HTR-8/SVneo (cell line): ENCODE data around the gene PLIN4.

Source experiments
- DNase-seq: peaks from one replicate; pipeline ENCODE4 v3.0.0; 2011; ENCODE audit warnings: low spot score, mixed read lengths; ENCODE audit not compliant: insufficient read length
- FAIRE-seq: peaks from 2 replicates; lab custom pipeline; 2011; peaks lifted over from hg19 to GRCh38; lab: Jason Lieb, UNC

Gene PLIN4

DNA sequence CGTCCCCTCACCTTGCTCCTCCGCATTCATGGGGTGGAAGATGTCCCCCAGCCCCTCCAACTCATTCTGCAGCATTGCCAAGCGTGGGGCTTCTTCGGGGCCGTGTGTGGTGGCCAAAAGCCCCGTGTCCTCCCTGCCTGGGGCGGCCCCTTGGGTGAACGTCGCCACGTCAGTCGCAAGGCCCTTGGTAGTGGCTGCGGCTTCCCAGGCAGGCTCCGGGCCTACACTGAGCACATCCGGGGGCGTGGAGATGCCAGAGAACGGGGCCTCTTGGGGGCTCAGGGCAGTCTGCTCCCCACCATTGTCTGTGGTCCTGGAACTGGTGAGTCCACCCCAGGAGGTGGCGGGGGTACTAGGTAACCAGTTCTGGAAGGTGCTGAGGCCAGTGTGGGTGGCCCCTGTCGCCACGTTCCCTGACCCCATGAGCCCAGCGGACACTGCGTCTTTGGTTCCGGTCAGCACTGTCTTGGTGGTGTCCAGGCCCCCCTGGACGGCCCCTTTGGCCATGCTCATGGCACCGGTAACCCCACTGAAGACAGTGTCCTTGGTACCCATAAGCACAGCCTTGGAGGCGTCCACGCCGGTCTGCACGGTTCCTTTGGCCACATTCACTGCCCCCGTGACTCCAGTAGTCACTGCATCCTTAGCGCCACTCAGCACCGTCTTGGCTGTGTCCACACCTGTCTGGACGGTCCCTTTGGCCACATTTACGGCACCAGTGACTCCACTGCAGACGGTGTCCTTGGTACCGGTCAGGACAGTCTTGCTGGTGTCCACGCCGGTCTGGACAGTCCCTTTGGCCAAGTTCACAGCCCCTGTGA is 7.6 kb downstream of the PLIN4 start:
- FAIRE-seq = no peak
- DNase-seq = no peak

DNA sequence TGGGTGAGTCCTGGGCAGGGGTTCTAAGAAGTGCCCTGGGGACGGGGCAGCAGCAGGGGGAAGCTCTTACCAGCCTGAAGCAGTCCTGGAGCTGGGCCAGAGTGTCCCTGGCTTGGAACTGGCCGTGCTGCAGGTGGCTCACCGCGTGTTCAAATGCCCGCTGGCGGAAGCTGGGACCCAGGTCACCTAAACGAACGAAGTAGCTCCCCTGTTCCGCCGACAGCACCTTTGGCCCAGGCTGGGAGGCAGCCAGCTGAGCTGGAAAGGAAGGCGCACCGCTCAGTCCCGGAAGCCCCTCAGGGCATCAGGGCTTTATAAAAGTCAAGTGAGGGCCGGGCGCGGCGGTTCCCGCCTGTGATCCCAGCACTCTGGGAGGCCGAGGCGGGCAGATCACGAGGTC is 9.6 kb downstream of the PLIN4 start:
- FAIRE-seq (no peak), DNase-seq (no peak)

DNA sequence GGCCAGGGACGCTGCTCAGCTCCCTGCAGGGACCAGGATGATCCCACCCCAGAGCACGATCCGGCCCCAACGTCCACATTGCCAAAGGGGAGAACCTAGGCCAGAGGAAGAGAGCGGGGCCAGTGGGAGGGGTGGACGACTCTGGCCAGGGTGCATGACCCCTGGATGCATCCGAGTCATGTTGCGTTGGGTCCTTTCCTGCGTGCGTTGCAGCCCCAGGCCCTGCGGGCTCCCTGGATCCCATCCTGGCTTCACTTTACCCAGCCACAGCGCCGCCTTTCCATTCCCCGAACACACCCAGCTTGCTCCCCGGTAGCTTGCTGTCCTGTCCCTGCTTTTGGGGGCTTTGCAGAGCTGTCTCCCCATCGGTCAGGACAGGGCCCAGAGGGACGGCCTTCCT is 10.5 kb downstream of the PLIN4 start:
- no peak for FAIRE-seq
- no peak for DNase-seq

DNA sequence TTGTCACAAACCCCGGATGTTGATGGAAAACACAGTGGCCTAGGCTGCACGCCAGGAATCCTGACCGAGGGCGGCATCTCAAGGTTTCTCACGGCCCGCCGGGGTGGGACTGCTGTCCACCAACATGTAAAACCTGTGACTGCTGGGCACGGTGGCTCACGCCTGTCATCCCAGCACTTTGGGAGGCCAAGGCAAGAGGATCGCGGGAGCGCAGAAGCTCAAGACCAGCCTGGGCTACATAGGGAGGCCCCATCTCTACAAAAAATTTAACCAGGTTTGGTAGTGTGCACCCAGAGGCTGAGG is 11.2 kb downstream of the PLIN4 start:
- FAIRE-seq (no peak), DNase-seq (no peak)

DNA sequence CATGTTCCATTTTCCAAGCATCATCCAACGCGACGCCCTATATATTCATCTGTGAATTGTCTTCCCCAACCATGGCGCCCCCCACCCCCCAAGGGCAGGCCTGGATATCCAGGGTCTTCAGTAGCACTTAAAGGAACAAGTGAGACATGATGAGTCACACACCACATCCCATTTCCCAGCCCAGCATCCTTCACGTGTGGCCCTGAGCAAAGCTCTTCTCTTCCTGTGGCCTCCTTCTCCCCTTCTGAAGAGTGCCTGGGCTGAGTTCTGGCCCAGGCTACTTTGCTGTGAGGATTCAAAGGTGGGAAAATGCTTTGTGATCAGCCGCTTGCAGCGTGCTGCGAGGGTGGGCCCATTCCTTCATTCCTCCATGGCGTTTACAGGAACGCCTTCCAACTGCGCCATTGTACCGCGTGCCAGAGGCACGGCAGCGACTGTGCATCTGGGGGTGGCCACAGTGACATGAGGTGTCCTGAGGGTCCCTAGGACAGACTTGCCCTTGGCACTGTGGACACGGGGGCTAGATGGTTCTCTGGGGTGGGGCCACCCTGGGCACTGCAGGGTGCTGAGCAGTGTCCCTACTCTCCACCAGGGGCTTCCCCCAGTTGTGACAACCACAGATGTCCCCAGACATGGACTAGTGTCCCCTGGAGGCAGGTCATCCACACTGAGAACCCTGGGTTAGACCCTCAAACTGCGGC is 11.7 kb downstream of the PLIN4 start:
- FAIRE-seq = no peak
- DNase-seq = peak; percentile 41

DNA sequence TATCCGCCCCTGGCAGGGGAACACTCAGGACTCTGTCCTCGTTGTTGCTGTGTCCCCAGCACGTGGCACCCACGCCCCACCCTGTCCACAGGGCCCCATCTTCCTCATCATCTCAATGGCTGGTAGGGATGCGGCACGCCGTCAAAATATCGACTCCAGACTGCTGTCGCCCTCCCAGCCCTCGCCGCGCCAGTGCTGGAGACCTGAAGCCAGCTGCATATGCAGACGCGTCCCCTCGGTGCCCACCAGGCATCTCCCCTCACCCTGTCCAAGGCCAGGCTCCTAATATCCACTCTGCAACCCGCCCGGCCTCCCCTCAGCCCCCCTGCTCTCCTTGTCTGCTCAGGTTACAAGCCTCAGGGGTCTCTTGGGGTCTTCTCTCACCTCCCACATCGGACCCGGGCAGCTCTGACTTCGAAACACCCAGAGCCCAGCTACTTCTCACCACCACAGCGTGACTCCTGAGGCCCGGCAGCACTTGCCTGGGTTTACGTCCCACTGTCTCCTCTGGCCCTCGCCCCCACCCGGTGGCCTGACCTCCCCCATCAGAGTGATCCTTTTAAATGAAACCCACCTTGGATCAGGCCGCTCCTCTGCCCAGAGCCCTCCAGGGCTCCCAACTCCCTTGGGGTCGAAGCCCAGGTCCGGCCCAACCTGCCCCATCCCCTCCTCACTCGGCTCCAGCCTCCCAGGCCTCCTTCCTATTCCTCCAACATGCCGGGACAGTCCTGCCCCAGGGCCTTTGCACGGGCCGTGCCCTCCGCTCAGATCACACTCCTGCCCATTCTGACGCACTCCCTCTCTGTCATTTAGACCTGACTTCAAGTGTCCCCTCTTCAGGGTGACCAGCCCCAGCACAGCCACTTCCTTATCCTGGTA is 12.5 kb downstream of the PLIN4 start:
- no peak for DNase-seq
- no peak for FAIRE-seq

DNA sequence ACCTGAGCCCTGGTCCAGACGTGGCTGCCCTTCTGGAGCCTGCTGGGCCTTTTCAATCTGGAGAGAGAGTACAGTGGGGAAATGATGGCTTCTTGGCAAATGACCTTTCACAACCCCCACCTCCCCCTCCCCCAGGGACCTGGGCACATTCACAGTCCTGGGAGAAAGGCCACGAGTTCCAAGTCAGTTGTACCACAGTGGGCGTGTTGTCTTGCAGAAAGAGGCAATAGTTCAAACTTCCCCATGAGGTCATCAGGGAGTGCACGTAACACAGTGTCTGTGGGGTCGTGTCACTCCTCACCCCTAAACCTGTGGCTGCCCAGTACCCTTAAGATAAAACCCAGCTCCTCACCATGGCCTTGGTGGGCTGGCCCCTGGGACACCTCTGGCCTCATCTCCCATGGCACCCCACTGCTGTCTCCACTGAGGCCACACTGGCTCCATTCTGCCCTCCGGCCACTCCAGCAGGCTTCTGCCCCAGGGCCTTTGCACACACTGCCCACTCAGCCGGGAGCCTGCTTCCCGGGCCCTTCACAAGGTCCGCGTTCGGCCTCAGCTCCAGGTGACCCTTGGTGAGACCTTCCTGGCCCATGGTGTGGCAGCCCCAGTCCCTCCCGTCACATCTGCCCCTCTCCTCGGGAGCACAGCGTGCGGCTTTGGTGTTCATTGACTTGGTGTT is 13.3 kb downstream of the PLIN4 start:
- DNase-seq (no peak), FAIRE-seq (no peak)

DNA sequence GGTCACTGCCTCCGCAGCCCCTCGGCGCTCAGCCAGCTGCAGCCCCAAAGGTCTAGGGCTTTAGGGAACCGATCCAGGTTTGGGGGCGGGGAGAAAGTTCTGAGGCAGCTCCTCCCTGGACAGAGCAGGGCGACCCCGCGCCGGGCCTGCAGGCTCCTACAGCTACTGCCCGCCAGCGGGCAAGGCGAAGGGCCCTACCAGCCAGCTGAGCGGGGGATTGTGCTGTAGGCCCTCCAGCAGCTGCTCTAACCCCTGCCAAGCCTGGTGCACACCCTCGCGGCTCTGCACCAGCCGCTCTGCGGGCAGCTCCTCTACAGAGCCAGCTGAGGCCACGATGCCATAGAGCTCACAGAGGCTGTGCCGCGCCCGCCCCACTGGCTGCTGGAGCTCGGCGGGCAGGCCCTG is 14.0 kb downstream of the PLIN4 start:
- FAIRE-seq (no peak), DNase-seq (no peak)

DNA sequence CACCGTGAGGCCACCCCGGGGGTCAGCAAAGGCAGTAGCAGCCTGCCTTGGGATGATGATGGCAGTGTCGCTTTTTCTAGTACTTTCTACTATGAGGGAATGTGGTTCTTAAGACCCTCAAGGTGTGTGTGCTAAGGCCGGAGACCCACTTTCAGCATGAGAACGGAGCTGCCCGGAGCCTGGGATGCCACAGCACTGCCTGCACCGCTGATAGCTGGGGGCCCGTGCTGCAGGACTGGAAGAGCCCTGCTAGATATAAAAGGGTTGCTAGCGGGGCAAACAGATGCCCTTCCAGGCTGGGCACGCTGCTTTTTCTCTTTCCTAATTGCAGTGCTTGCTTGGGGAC is 14.5 kb downstream of the PLIN4 start:
- no peak for DNase-seq
- FAIRE-seq = no peak

DNA sequence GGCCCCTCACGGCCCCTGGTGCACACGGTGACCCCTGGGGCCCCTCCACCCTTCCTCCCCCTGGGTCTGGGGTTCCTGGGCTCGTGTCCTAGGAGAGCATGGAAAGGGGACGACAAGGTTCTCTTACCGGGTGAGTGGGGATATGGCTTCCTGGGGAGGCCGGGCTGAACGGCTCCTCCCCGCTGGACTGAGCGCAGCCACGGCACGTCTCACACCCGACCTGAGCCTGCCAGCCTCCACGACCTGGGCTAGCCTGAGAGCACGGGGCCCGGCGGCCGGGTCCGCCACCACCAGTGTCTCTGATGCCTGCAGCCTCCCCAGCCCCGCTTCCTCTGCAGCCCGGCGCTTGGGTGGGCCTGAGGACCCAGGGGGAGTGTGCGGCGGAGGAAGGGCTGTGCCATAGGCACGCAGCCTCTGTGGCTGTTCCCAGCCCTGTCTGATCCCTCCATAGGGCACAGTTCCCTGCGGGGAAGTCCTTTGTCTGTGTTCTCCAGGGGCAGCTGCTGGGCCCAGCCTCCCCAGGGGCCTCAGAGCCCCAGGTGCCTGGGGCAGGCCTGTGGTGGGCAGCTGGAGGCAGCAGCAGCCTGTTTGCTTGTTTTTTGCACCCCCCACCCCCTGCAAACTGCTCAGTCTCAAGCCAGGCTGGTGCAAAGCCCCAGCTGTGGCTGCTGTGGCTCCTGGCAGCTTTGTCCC is 15.0 kb downstream of the PLIN4 start:
- FAIRE-seq = no peak
- no peak for DNase-seq

DNA sequence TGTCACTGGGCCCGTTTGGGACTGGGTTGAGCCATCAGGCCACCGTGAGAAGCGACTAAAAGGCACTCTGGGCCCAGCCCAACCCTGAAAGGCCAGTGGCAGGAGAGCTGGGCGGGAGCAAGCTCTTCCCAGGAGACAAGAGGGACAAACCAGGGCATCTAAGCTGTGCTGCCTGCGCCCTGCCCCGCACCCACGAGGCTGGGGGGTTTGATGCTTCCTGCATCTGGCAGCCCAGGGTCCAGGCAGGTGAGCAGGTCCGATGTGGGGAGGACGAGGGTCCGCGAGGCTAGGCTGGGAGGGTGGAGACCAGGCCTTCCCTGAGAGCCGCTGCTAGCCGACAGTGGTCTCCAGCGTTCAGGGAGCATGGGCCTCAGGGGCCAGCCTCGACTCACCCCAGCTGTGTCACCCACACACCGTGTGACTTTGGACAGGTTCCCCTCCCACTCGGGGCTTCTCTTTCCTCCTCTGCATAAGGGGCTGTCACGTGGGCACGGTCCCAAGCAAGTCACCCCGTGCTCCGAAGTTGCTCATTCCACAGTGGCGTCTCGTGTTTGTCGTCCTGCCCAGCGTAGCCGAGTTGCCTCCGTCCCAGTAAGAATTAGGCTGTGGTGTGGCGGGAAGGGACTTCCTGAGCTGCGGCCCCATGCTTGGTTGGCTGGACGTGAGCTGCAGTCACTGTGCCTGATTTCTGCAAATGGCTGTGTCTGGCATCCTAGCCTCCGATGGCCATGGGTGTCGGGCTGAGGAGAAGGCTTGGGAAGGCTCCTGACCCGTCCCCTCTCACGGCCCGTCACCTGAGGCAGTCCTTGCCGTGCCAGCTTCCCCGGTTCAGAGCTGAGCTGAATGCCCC is 15.8 kb downstream of the PLIN4 start:
- DNase-seq (no peak), FAIRE-seq (no peak)

DNA sequence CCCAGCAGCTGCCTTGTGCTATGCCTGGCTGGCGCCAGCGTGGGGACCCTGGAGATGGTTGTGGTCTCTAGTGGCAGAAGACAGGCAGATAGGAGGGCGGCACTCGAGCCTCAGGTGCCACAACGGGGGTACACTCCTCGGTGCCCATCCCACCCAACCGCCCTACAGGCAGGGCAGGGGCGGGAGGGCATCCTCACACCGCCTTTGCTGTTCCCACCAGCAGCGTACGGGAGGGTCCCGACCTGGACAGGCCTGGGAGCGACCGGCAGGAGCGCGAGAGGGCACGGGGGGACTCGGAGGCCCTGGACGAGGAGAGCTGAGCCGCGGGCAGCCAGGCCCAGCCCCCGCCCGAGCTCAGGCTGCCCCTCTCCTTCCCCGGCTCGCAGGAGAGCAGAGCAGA is 16.6 kb downstream of the PLIN4 start:
- FAIRE-seq (no peak), DNase-seq (no peak)

DNA sequence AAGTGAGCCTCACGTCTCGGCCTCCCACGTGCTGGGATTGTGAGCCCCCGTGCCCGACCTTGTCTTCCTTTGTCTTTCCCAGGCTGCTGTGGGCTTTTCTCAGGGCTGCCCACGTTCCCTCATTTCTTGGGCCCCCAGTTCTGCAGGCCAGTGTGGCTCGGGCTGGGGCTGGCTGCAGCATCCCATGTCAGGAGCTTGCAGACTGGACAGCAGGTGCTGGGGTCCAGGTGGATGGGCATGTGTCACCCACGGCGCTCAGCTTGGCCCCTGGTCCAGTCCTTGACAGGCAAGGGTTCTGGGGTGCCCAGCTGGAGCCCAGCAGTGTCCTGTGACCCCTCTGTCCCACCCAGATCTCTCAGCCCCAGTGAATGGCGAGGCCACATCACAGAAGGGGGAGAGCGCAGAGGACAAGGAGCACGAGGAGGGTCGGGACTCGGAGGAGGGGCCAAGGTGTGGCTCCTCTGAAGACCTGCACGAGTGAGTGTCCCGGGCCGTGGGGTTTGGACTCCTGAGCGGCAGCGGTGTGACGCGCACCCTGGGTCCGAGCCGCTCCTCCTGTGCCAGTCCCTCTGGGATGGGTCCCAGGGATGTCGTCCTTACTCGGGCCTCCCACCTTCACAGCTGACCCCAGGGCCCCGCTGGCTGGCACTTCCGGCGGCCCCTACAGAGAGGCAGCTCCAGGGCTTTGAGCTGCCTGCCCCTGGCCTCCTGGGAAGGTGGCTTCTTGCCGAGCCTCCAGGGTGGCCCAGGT is 17.3 kb downstream of the PLIN4 start:
- FAIRE-seq = no peak

DNA sequence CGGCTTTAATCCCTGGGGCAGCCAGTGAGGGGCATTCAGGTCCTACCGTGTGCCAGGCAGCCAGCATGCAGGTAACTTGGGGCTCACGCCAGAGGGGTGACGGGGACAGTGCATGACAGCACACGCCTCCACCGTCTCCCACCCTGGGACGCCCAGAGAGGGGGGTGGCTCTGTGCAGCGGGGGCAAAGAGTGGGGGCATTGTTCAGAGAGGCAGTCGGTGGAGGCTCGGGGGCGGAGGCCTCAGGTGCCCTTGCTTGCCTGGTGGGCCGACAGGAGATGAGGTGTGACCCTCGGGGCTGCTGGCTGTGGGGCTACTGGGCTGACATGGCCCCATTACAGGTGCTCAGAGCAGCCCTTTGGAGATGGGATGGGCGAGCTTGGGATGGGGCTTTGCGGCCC is 18.4 kb downstream of the PLIN4 start:
- no peak for FAIRE-seq
- no peak for DNase-seq

More for the DNA sequence above, 17.3 kb downstream of the PLIN4 start:
- no peak for DNase-seq

DNA sequence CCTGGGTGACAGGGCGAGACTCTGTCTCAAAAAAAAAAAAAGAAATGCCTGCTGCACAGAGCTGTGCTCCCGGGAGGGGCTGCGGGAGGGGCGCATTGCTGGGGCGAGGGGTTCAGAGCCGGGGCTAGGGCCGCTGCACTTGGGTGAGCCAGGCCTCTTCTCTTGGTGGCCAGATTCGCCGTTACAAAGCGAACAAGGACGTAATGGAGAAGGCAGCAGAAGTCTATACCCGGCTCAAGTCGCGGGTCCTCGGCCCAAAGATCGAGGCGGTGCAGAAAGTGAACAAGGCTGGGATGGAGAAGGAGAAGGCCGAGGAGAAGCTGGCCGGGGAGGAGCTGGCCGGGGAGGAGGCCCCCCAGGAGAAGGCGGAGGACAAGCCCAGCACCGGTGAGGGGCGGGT is 19.0 kb downstream of the PLIN4 start:
- FAIRE-seq = no peak
- DNase-seq = no peak

DNA sequence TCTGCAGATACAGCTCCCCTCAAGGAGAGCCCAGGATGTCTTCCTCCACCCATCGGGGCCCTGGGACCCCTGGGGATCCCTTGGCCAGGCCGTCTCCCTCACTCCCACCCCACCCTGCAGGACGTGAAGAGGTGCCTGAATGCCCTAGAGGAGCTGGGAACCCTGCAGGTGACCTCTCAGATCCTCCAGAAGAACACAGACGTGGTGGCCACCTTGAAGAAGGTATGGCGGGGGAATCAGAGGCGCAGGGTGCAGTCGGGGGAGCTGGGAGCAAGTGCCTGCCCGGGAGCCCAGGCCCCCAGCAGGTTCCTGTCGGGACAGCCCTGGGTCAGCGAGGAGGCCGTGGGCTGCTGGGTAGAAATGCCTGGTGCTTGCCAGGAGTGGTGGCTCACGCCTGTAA is 19.6 kb downstream of the PLIN4 start:
- FAIRE-seq (no peak), DNase-seq (no peak)

DNA sequence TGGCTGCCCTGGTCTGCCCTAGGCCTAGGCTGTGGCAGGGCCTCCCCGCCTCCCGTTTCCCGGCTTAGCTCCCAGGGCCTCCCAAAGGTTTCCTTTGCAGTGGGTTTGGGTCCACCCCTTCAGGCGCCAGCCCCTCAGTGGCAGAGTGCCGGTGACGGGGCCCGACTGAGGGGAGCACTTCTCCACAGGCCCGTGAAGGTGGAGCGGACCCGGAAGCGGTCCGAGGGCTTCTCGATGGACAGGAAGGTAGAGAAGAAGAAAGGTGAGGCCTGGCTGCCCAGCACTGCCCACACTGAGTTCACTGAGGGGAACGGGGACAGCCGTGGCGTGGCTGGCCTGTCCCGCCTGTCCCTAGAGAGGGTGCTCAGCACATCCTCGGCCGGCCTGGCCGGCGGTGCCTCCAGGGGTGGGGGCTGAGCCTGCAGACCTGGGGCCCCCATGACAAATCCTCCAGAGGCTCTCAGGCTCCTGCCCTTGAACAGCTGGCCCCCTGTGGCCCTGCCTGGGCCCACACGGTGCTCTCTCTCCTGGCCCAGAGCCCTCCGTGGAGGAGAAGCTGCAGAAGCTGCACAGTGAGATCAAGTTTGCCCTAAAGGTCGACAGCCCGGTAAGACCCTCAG is 20.4 kb downstream of the PLIN4 start:
- DNase-seq (no peak), FAIRE-seq (no peak)

DNA sequence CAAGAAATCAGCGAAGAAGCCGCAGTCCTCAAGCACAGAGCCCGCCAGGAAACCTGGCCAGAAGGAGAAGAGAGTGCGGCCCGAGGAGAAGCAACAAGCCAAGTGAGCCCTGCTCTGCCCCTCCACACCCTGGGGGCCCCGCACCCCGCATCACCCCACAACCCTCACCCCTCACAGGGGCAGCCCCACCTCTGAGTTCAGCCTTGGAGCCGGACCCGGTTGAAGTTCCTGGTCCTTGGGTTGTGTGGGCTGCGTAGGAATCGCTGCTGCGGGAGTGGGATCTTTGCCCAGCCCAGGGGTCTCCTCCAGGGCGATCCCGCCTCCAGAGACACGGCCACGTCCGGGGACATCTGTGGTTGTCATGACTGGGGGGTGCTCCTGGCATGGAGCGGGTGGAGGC is 22.0 kb downstream of the PLIN4 start:
- no peak for FAIRE-seq

More for the DNA sequence above, 22.0 kb downstream of the PLIN4 start:
- DNase-seq = no peak
